Gastroesophageal sphincter (tissue), 4 donors: ENCODE measurements around the gene TFF1. TPM values are rescaled to one million over a fixed set of nuclear protein-coding genes. Genes with fewer than 3 reads are reported as not detected.

Source experiments
- ATAC-seq: fragments of 150-250 bp; one replicate; pipeline ENCODE4 v1.9.1; 2016; ENCODE audit warnings: mild to moderate bottlenecking, moderate library complexity
- H3K27ac ChIP-seq, 4 donors: fragments of 200-600 bp; sonication (generic) in 3 of 4; 1 replicate in 3 of 4; 2 replicates in 1 of 4; pipeline ENCODE4 v1.5.1; 2016 to 2019
- H3K27me3 ChIP-seq: fragments of 200-600 bp; sonication (generic); one replicate; pipeline ENCODE4 v1.5.1; 2019
- H3K36me3 ChIP-seq, 2 donors: fragments of 200-600 bp; sonication (generic); one replicate each; pipeline ENCODE4 v1.5.1; 2019; ENCODE audit warnings: control low read depth in 1 of 2
- H3K4me1 ChIP-seq, 3 donors: fragments of 200-600 bp; sonication (generic); 1 replicate in 2 of 3; 2 replicates in 1 of 3; pipeline ENCODE4 v1.5.1; 2016 to 2019; ENCODE audit warnings: control low read depth in 2 of 3
- H3K4me3 ChIP-seq, 2 donors: fragments of 200-600 bp; sonication (generic); one replicate each; pipeline ENCODE4 v1.5.1; 2019; ENCODE audit warnings: mild to moderate bottlenecking in 1 of 2, moderate library complexity in 1 of 2
- H3K9me3 ChIP-seq, 3 donors: fragments of 200-600 bp; sonication (generic); one replicate each; pipeline ENCODE4 v1.5.1; 2017 to 2019; ENCODE audit warnings: control low read depth in 2 of 3
- EP300 ChIP-seq: sonication (generic); formaldehyde crosslinking; IDR thresholded peaks from one replicate; pipeline ENCODE4 v1.6.1; 2017; ENCODE audit warnings: antibody characterized with exemption, mild to moderate bottlenecking
- POLR2A ChIP-seq, 2 donors: fragments of 450-650 bp; IDR thresholded peaks; one replicate each; pipeline ENCODE4 v1.6.1; 2017; ENCODE audit warnings: antibody characterized with exemption in 2 of 2, mild to moderate bottlenecking in 2 of 2, moderate library complexity in 1 of 2
- POLR2AphosphoS5 ChIP-seq: sonication (generic); formaldehyde crosslinking; IDR thresholded peaks from one replicate; pipeline ENCODE4 v1.6.1; 2017; ENCODE audit warnings: antibody characterized with exemption
- WGBS, 2 donors: methylation state at CpG; one replicate each; pipeline ENCODE4 v1.1.5; 2018; ENCODE audit warnings: low coverage in 1 of 2; 5-methylcytosine and 5-hydroxymethylcytosine counted together
- total RNA-seq, 4 donors: library from RNA; depleted of rRNA; stranded (reverse); fragments of >200 nt; gene quantifications; one replicate each; pipeline ENCODE4 v1.1.0, GENCODE V29; 2016
- TF ChIP-seq, protein P1 (sequence below), 4 experiments: fragments of 200-600 bp in 2 of 4; fragments of 450-650 bp in 2 of 4; sonication (generic) in 1 of 4; IDR thresholded peaks; one replicate each; pipeline ENCODE4 v1.5.1; 2017 to 2019; ENCODE audit warnings: antibody characterized with exemption in 4 of 4, mild to moderate bottlenecking in 2 of 4, moderate library complexity in 2 of 4

Gene TFF1
- total RNA-seq, 4 donors from 2014 or later = not detected

DNA sequence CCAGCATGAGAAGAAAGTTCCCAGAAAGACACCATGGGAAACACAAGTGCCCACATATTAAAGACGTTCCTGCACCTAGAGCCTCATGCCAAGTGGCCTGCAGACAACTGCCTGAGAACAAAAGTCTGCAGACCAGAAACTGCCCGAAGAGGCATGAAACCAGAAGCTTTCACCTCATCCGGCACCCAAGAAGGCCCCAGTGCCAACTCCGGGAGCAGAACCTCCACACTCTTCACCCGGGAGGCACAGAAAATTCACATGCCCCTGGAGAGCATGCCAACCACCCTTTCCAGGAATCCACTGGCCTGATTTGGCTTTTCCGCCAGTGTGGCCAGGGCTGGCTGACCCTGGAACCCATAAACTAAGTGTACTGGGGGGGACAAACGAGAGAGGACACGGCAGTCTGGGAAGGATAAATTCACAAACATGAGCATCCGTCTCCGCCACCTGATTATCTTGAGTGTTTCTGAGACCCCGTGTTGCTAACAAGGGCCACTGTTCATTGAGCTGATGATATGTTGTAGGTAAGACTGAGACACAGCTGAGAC, 22.3 kb downstream of the TFF1 start:
- WGBS, 2 donors = 70 to 91% methylated on average over 4 to 9 of the region's 11 CpGs
- H3K4me3 ChIP-seq = no peak overlapping the region
- H3K4me1 ChIP-seq = no peaks in the 10 kb centered on the region
- peaks cover 26% of the 10 kb centered on the region for H3K27me3 ChIP-seq
- ATAC-seq = no peak
- no peak overlapping the region for H3K27ac ChIP-seq
- H3K9me3 ChIP-seq = no peaks in the 10 kb centered on the region
- no peaks in the 10 kb centered on the region for H3K36me3 ChIP-seq
- TF ChIP-seq POLR2A (IDR thresholded peaks at IDR 0.05) (no peak), POLR2AphosphoS5 (no peak)
- TF ChIP-seq, protein P1, sequence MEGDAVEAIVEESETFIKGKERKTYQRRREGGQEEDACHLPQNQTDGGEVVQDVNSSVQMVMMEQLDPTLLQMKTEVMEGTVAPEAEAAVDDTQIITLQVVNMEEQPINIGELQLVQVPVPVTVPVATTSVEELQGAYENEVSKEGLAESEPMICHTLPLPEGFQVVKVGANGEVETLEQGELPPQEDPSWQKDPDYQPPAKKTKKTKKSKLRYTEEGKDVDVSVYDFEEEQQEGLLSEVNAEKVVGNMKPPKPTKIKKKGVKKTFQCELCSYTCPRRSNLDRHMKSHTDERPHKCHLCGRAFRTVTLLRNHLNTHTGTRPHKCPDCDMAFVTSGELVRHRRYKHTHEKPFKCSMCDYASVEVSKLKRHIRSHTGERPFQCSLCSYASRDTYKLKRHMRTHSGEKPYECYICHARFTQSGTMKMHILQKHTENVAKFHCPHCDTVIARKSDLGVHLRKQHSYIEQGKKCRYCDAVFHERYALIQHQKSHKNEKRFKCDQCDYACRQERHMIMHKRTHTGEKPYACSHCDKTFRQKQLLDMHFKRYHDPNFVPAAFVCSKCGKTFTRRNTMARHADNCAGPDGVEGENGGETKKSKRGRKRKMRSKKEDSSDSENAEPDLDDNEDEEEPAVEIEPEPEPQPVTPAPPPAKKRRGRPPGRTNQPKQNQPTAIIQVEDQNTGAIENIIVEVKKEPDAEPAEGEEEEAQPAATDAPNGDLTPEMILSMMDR (IDR thresholded peaks at IDR 0.05) = no peak

DNA sequence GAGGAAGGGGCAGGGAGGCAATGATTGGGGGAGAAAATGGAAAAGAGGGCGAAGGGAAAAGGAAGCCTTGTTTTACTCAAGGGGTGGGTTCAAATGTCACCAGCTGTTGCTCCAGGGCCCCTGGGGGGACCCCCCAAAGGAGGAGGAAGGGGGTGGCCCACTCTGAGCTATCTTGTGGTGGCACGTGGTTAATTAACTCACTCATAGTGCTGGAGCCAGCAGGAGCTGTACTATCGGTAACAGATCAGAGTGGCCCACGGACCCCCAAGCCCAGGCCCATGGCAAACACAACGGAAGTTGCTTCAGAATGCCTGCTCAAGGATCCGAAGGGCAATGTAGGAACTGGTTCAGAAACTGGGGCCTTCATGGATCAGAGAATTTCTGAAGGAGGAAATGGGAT, 22.8 kb downstream of the TFF1 start:
- H3K9me3 ChIP-seq = no peaks in the 10 kb centered on the region
- peaks cover 21% of the 10 kb centered on the region for H3K27me3 ChIP-seq
- no peaks in the 10 kb centered on the region for H3K36me3 ChIP-seq
- no peak for ATAC-seq
- H3K4me3 ChIP-seq = no peak overlapping the region
- 76% methylated on average over 5 of the region's 6 CpGs; no CpG with 5 or more reads in 1 of the 2 donors for WGBS, 2 donors
- no peaks in the 10 kb centered on the region for H3K4me1 ChIP-seq
- no peak overlapping the region for H3K27ac ChIP-seq
- TF ChIP-seq POLR2A (IDR thresholded peaks at IDR 0.05) = no peak
- TF ChIP-seq POLR2AphosphoS5 = no peak
- TF ChIP-seq, protein P1 (IDR thresholded peaks at IDR 0.05) = no peak
- TF ChIP-seq EP300 = no peak

DNA sequence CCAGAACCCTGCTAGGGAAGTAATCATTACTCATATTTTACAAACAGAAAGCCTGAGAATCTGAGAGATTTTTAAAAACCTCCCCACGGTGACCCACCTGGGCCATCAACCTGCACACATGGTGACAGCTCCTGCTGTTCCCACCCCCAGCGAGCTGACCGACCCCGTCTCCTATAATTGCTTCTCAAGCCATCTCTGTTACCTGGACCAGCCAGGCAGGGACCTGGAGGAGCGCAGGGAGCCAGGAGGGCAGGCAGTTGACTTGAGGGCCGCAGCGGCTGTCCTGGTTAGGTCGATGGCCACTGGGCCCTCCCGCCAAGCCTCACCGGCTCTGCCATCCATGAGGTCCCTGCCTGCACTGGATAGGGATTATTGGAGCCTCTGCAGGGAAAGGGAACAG, 23.2 kb downstream of the TFF1 start:
- H3K4me1 ChIP-seq = peaks cover 0 to 5% (median 0%) of the 10 kb centered on the region in 3 donors
- H3K9me3 ChIP-seq = no peaks in the 10 kb centered on the region
- no peak overlapping the region for H3K4me3 ChIP-seq
- no peak overlapping the region for H3K27ac ChIP-seq
- TF ChIP-seq POLR2AphosphoS5 = no peak
- TF ChIP-seq, protein P1 (IDR thresholded peaks at IDR 0.05) = no peak
- no peak for TF ChIP-seq EP300
- TF ChIP-seq POLR2A (IDR thresholded peaks at IDR 0.05) = no peak
- no peak for ATAC-seq
- H3K27me3 ChIP-seq = peaks cover 17% of the 10 kb centered on the region
- H3K36me3 ChIP-seq = no peaks in the 10 kb centered on the region
- WGBS, 2 donors = 77% methylated on average over 6 of the region's 10 CpGs; no CpG with 5 or more reads in 1 of the 2 donors

DNA sequence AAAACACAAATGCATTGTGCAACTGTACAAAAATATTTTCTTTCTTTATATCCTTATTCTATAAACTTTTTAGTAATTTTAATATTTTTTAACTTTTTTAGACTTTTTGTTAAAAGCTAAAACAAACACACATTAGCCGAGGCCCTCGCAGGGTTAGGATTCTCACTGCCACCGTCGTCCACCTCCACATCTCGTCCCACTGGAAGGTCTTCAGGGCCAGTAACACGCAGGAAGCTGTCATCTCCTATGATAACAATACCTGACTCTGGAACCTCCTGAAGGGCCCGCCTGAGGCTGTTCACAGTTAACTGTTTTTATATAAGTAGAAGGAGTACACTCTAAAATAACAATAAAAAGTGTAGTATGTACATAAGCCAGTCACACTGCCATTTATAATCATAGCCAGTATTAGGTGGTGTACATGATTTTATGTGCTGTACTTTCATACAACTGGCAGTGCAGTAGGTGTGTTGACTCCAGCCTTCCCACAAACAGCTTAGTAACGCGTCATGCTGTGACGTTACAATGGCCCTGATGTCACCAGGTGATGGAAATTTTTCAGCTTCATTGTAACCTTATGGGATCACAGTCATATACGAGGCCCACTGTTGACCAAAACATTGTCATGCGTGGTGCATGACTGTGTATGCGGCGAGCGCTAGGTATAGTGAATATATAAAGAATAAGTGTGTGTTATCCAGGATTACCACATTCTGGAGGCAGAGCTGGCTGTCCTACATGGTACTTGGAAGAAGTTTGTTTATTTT, 24.4 kb downstream of the TFF1 start:
- Histone ChIP-seq H3K4me3 (no peak overlapping the region), H3K27ac (no peak overlapping the region), H3K9me3 (no peaks in the 10 kb centered on the region), H3K27me3 (peaks cover 5% of the 10 kb centered on the region), H3K36me3 (no peaks in the 10 kb centered on the region), H3K4me1 (peaks cover 0 to 13% (median 0%) of the 10 kb centered on the region in 3 donors)
- ATAC-seq = no peak
- 86 to 100% methylated on average over 6 to 15 of the region's 15 CpGs for WGBS, 2 donors
- no peak for TF ChIP-seq POLR2AphosphoS5
- TF ChIP-seq, protein P1 (IDR thresholded peaks at IDR 0.05) = no peak
- no peak for TF ChIP-seq EP300
- TF ChIP-seq POLR2A (IDR thresholded peaks at IDR 0.05) = no peak
